HG03064 (cell line): ENCODE measurements around the gene CTSC.

Source experiments
- ATAC-seq: cut with Tn5 transposase; IDR thresholded peaks from one replicate; pipeline ENCODE4 v1.9.1; 2021; ENCODE audit warnings: low read depth; ENCODE audit not compliant: unreplicated experiment

The CTSC gene

GRCh38 chr11:88337181-88337986 lies at the start of gene CTSC:
TSS of gene CTSC (minus strand) at chr11:88337736. CDS start at chr11:88337672, 64 bp downstream.
- ATAC-seq = peak; percentile 91

- ATAC-seq = no peak
Measured at GRCh38 chr11:88384669-88385005, 47.1 kb upstream of the CTSC start.

GRCh38 chr11:88384004-88384668 lies 46.6 kb upstream of the CTSC start:
- ATAC-seq = no peak

- no peak for ATAC-seq
Measured at GRCh38 chr11:88383447-88383846, 45.9 kb upstream of the CTSC start.

GRCh38 chr11:88379130-88379529 lies 41.6 kb upstream of the CTSC start:
- ATAC-seq = no peak

- ATAC-seq = no peak
Measured at GRCh38 chr11:88378422-88379066, 41.0 kb upstream of the CTSC start.

GRCh38 chr11:88377646-88378045 lies 40.1 kb upstream of the CTSC start:
- ATAC-seq = no peak

GRCh38 chr11:88377144-88377543 lies 39.6 kb upstream of the CTSC start:
- no peak for ATAC-seq

- no peak for ATAC-seq
Measured at GRCh38 chr11:88375927-88376470, 38.5 kb upstream of the CTSC start.

GRCh38 chr11:88370782-88371181 lies 33.2 kb upstream of the CTSC start:
- ATAC-seq = no peak

GRCh38 chr11:88367310-88367709 lies 29.8 kb upstream of the CTSC start:
- ATAC-seq = no peak

GRCh38 chr11:88363648-88364065 lies 26.1 kb upstream of the CTSC start:
- no peak for ATAC-seq

GRCh38 chr11:88363004-88363403 lies 25.5 kb upstream of the CTSC start:
- no peak for ATAC-seq

GRCh38 chr11:88360141-88360540 lies 22.6 kb upstream of the CTSC start:
- no peak for ATAC-seq

GRCh38 chr11:88359541-88359940 lies 22.0 kb upstream of the CTSC start:
- peak; percentile 58 for ATAC-seq

GRCh38 chr11:88359114-88359513 lies 21.6 kb upstream of the CTSC start:
- no peak for ATAC-seq

GRCh38 chr11:88358040-88358431 lies 20.5 kb upstream of the CTSC start:
- no peak for ATAC-seq

- ATAC-seq = peak; percentile 50
Measured at GRCh38 chr11:88357323-88358039, 19.9 kb upstream of the CTSC start.

- no peak for ATAC-seq
Measured at GRCh38 chr11:88355887-88356286, 18.4 kb upstream of the CTSC start.

GRCh38 chr11:88354912-88355311 lies 17.4 kb upstream of the CTSC start:
- ATAC-seq = peak; percentile 26
